NCI-H2107 treated with DMSO at 0.1 percent for 48 hours (cell line): ENCODE results near the gene CWC25.
"Not testable (repeated sequence)": the region's sequence is repeated elsewhere in the genome, so short reads cannot be mapped to it uniquely, and the experiment has no call there.

ENCODE experiments used
- DNase-seq: peaks from one replicate; lab custom pipeline; 2025; ENCODE audit not compliant: unreplicated experiment; lab: John Stamatoyannopoulos, UW

Gene CWC25

GRCh38 chr17:38790148-38790707 is 34.9 kb downstream of the CWC25 start:
- not testable (repeated sequence) for DNase-seq

- DNase-seq, result no peak
Measured at GRCh38 chr17:38789185-38789584, 35.9 kb downstream of the CWC25 start.

- DNase-seq, result not testable (repeated sequence)
Measured at GRCh38 chr17:38787999-38788398, 37.1 kb downstream of the CWC25 start.

GRCh38 chr17:38786372-38786771 is 38.7 kb downstream of the CWC25 start:
- DNase-seq, result no peak

- no peak for DNase-seq
Measured at GRCh38 chr17:38783227-38783626, 41.9 kb downstream of the CWC25 start.

GRCh38 chr17:38779965-38780752 is 45.0 kb downstream of the CWC25 start:
- DNase-seq, result no peak

GRCh38 chr17:38777641-38778250 is 47.4 kb downstream of the CWC25 start:
- no peak for DNase-seq

GRCh38 chr17:38773258-38773657 is 51.9 kb downstream of the CWC25 start:
- DNase-seq, result no peak

GRCh38 chr17:38768417-38768816 is 56.7 kb downstream of the CWC25 start:
- no peak for DNase-seq

- no peak for DNase-seq
Measured at GRCh38 chr17:38766341-38766740, 58.8 kb downstream of the CWC25 start.

GRCh38 chr17:38762231-38762630 is 62.9 kb downstream of the CWC25 start:
- DNase-seq, result no peak

- DNase-seq, result no peak
Measured at GRCh38 chr17:38761612-38762011, 63.5 kb downstream of the CWC25 start.

GRCh38 chr17:38753071-38753506 is 72.0 kb downstream of the CWC25 start:
- DNase-seq, result no peak

- peak; percentile 99 for DNase-seq
Measured at GRCh38 chr17:38752308-38753070, 72.6 kb downstream of the CWC25 start, which contains the start of gene PSMB3. TSS of gene PSMB3 (plus strand) at chr17:38752741. CDS start at chr17:38752827, 86 bp downstream.

GRCh38 chr17:38751808-38752307 is 73.3 kb downstream of the CWC25 start:
- peak; percentile 74 for DNase-seq

- DNase-seq, result peak; percentile 49
Measured at GRCh38 chr17:38751144-38751807, 73.8 kb downstream of the CWC25 start.
